ENCODE data around the gene ZNF236.

DNA sequence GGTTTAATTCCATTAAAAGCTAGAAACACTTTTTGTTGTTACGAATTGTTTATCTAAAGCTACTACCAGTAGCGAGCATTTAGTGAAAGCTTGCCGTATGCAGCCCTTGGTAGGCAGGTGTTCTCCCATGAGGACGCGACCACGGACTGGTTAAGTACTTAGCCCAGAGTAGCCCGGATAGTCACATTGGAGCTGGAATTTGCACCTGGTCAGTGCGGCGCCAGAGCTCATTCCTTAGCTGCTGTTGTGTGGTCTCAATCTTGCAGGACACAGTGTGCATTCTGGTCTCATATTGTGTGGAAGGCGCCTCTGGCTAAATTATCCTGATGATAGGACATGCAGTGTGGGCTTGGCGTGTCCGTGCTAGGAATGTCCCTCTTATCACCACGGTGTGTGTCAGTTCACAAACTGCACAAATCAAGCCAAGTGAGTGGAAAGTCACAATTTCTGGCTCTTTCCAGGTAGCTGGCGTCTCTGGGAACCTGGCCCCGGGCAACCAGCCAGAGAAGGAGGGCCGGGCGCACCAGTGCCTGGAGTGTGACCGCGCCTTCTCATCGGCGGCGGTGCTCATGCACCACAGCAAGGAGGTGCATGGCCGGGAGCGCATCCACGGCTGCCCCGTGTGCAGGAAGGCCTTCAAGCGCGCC lies 133.3 kb downstream of the ZNF236 start:
- TF ChIP-seq POLR2A (IDR thresholded peaks at IDR 0.05; ENCODE audit: low read depth, low read length) = no peak
- TF ChIP-seq, protein P1, sequence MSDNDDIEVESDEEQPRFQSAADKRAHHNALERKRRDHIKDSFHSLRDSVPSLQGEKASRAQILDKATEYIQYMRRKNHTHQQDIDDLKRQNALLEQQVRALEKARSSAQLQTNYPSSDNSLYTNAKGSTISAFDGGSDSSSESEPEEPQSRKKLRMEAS (IDR thresholded peaks at IDR 0.05; ENCODE audit: insufficient read depth, insufficient read length) = no peak
- TF ChIP-seq POLR2AphosphoS5 (IDR thresholded peaks at IDR 0.05; ENCODE audit: insufficient read depth, low read depth, low read length) = no peak
- TF ChIP-seq, protein P2, sequence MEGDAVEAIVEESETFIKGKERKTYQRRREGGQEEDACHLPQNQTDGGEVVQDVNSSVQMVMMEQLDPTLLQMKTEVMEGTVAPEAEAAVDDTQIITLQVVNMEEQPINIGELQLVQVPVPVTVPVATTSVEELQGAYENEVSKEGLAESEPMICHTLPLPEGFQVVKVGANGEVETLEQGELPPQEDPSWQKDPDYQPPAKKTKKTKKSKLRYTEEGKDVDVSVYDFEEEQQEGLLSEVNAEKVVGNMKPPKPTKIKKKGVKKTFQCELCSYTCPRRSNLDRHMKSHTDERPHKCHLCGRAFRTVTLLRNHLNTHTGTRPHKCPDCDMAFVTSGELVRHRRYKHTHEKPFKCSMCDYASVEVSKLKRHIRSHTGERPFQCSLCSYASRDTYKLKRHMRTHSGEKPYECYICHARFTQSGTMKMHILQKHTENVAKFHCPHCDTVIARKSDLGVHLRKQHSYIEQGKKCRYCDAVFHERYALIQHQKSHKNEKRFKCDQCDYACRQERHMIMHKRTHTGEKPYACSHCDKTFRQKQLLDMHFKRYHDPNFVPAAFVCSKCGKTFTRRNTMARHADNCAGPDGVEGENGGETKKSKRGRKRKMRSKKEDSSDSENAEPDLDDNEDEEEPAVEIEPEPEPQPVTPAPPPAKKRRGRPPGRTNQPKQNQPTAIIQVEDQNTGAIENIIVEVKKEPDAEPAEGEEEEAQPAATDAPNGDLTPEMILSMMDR (IDR thresholded peaks at IDR 0.05; ENCODE audit: extremely low read depth in 1 of 2, insufficient read depth in 1 of 2, low read depth in 1 of 2, low read length in 2 of 2) = no peak
- no peak for TF ChIP-seq EZH2 (IDR thresholded peaks at IDR 0.05; ENCODE audit: borderline replicate concordance, low read depth, low read length, severe bottlenecking)
- no peak for TF ChIP-seq JUN (IDR thresholded peaks at IDR 0.05; ENCODE audit: borderline replicate concordance, insufficient read depth, insufficient read length, low read depth)
- no peak for TF ChIP-seq GATA2 (IDR thresholded peaks at IDR 0.05; ENCODE audit: insufficient read depth, insufficient read length, low read depth, low read length)
- TF ChIP-seq FOS (IDR thresholded peaks at IDR 0.05; ENCODE audit: borderline replicate concordance, insufficient read depth, low read length) = no peak
- no peak for TF ChIP-seq MYC (IDR thresholded peaks at IDR 0.05; ENCODE audit: low read depth, low read length)

Data from endothelial cell of umbilical vein (primary cell).